ENCODE data around the gene BZW2. TPM values are rescaled to one million over a fixed set of nuclear protein-coding genes. Genes with fewer than 3 reads are reported as not detected.

The BZW2 gene
- total and polyA plus RNA-seq, 4 donors: 32.4 to 53.7 (median 46.1) TPM

DNA sequence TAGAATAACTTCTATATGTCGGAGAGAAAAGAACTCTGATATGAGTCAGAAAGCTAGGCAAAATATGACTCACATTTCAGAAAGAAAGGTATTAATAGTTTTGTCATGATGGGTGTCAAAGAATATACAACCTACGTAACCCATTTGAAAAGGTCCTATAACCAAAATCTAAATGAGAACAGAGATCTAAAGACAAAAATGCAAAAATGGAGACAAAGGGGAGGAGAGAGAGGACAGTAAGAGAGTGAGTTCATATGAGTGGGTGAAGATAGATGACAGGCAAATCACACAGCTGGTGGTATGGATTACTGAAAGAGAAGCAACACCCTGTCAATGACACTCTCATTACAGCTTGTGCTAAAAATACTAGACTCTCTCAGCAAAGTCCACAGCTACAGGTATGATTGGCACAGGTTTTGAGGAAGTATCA lies 26.0 kb upstream of the BZW2 start:
- Histone ChIP-seq H3K9ac (ENCODE audit: insufficient read depth in 1 of 2, low read length in 2 of 2) (no peak overlapping the region), H3K27me3 (ENCODE audit: control insufficient read depth in 3 of 3, insufficient read depth in 3 of 3, low read length in 2 of 3) (no peaks in the 10 kb centered on the region), H3K4me3 (no peak overlapping the region), H3K9me3 (ENCODE audit: control insufficient read depth in 4 of 4, insufficient read depth in 3 of 4, low read length in 3 of 4) (no peaks in the 10 kb centered on the region), H3K36me3 (ENCODE audit: control insufficient read depth in 4 of 4, insufficient read depth in 4 of 4, low read length in 4 of 4) (peaks cover 5 to 30% (median 19%) of the 10 kb centered on the region in 4 donors), H3K27ac (ENCODE audit: low read depth in 1 of 2, low read length in 1 of 2) (no peak overlapping the region), H3K4me1 (ENCODE audit: control insufficient read depth in 5 of 5, insufficient read depth in 5 of 5, low read length in 5 of 5) (no peaks in the 10 kb centered on the region)
- WGBS, 2 donors: 92 to 96% methylated on average over 2 of the region's 2 CpGs
- no peak for DNase-seq
- TF ChIP-seq CTCF (IDR thresholded peaks at IDR 0.05; ENCODE audit: control extremely low read depth, extremely low read depth): no peak
- no peak for ATAC-seq (ENCODE audit: insufficient read depth, low FRiP score)

GRCh38 chr7:16626388-16626787 lies 19.6 kb upstream of the BZW2 start:
- DNase-seq: no peak
- Histone ChIP-seq H3K9ac (ENCODE audit: insufficient read depth in 1 of 2, low read length in 2 of 2) (no peak overlapping the region), H3K27ac (ENCODE audit: low read depth in 1 of 2, low read length in 1 of 2) (no peak overlapping the region), H3K4me3 (no peak overlapping the region), H3K27me3 (ENCODE audit: control insufficient read depth in 3 of 3, insufficient read depth in 3 of 3, low read length in 2 of 3) (no peaks in the 10 kb centered on the region), H3K36me3 (ENCODE audit: control insufficient read depth in 4 of 4, insufficient read depth in 4 of 4, low read length in 4 of 4) (peaks cover 3 to 18% (median 12%) of the 10 kb centered on the region in 4 donors), H3K9me3 (ENCODE audit: control insufficient read depth in 4 of 4, insufficient read depth in 3 of 4, low read length in 3 of 4) (no peaks in the 10 kb centered on the region), H3K4me1 (ENCODE audit: control insufficient read depth in 5 of 5, insufficient read depth in 5 of 5, low read length in 5 of 5) (no peaks in the 10 kb centered on the region)
- TF ChIP-seq CTCF (IDR thresholded peaks at IDR 0.05; ENCODE audit: control extremely low read depth, extremely low read depth): no peak
- 94 to 95% methylated on average over 2 of the region's 2 CpGs for WGBS, 2 donors
- ATAC-seq (ENCODE audit: insufficient read depth, low FRiP score): no peak

- ATAC-seq (ENCODE audit: insufficient read depth, low FRiP score) (no peak), DNase-seq (no peak)
- Histone ChIP-seq H3K9me3 (ENCODE audit: control insufficient read depth in 4 of 4, insufficient read depth in 3 of 4, low read length in 3 of 4) (no peaks in the 10 kb centered on the region), H3K27me3 (ENCODE audit: control insufficient read depth in 3 of 3, insufficient read depth in 3 of 3, low read length in 2 of 3) (no peaks in the 10 kb centered on the region), H3K27ac (ENCODE audit: low read depth in 1 of 2, low read length in 1 of 2) (no peak overlapping the region), H3K4me3 (no peak overlapping the region), H3K4me1 (ENCODE audit: control insufficient read depth in 5 of 5, insufficient read depth in 5 of 5, low read length in 5 of 5) (no peaks in the 10 kb centered on the region), H3K36me3 (ENCODE audit: control insufficient read depth in 4 of 4, insufficient read depth in 4 of 4, low read length in 4 of 4) (peaks cover 3 to 18% (median 11%) of the 10 kb centered on the region in 4 donors), H3K9ac (ENCODE audit: insufficient read depth in 1 of 2, low read length in 2 of 2) (no peak overlapping the region)
- 55 to 80% methylated on average over 2 of the region's 2 CpGs for WGBS, 2 donors
- no peak for TF ChIP-seq CTCF (IDR thresholded peaks at IDR 0.05; ENCODE audit: control extremely low read depth, extremely low read depth)
Measured at GRCh38 chr7:16627236-16627635, 18.7 kb upstream of the BZW2 start.

DNA sequence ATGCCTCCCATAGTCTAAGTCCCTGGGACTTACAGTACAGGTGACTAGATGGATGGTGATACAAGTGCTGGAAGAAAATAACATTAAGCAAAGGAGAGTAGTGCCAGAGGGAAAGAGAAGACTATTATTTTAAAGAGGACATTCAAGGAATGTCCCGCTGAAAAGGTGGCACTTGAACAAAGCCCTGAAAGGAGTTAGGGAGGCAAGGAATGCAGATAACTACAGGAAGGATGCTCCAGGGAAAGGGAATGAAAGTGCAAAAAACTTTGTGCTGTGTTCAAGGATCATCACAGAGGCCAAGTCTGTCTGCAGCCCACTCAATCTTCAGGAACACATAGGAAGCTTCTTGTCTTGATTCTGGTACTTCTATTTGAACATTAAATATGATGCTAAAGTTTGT lies 15.3 kb upstream of the BZW2 start:
- DNase-seq: no peak
- Histone ChIP-seq H3K27ac (ENCODE audit: low read depth in 1 of 2, low read length in 1 of 2) (no peak overlapping the region), H3K9me3 (ENCODE audit: control insufficient read depth in 4 of 4, insufficient read depth in 3 of 4, low read length in 3 of 4) (no peaks in the 10 kb centered on the region), H3K27me3 (ENCODE audit: control insufficient read depth in 3 of 3, insufficient read depth in 3 of 3, low read length in 2 of 3) (no peaks in the 10 kb centered on the region), H3K36me3 (ENCODE audit: control insufficient read depth in 4 of 4, insufficient read depth in 4 of 4, low read length in 4 of 4) (peaks cover 5 to 18% (median 7%) of the 10 kb centered on the region in 4 donors), H3K4me1 (ENCODE audit: control insufficient read depth in 5 of 5, insufficient read depth in 5 of 5, low read length in 5 of 5) (peaks cover 0 to 5% (median 0%) of the 10 kb centered on the region in 5 donors), H3K4me3 (no peak overlapping the region), H3K9ac (ENCODE audit: insufficient read depth in 1 of 2, low read length in 2 of 2) (no peak overlapping the region)
- no peak for TF ChIP-seq CTCF (IDR thresholded peaks at IDR 0.05; ENCODE audit: control extremely low read depth, extremely low read depth)
- no peak for ATAC-seq (ENCODE audit: insufficient read depth, low FRiP score)
- WGBS, 2 donors: 88 to 92% methylated on average over 1 of the region's 1 CpG
